DOHH2 (cell line): Measurements from ENCODE around the gene CLN5.

Experiments
- H3F3A ChIP-seq: fragments of 200-600 bp; sonication (generic), shearing (Covaris generic); 2 replicates; pipeline ENCODE4 v1.6.0; 2016; ENCODE audit warnings: antibody characterized with exemption, mild to moderate bottlenecking; ENCODE audit not compliant: control insufficient read depth, insufficient read depth
- H3K27ac ChIP-seq: fragments of 200-600 bp; sonication (generic); 2 replicates; pipeline ENCODE4 v1.5.1; 2014; ENCODE audit warnings: low read depth, mild to moderate bottlenecking, low read length, moderate library complexity
- H3K27me3 ChIP-seq: fragments of 200-600 bp; sonication (generic); 2 replicates; pipeline ENCODE4 v1.6.1; 2014; ENCODE audit warnings: mild to moderate bottlenecking, low read length, mixed read lengths; ENCODE audit not compliant: control insufficient read depth
- H3K36me3 ChIP-seq: fragments of 200-600 bp; sonication (generic); 2 replicates; pipeline ENCODE4 v1.6.1; 2014; ENCODE audit warnings: mild to moderate bottlenecking, low read length, moderate library complexity, mixed read lengths; ENCODE audit not compliant: control insufficient read depth
- H3K4me1 ChIP-seq: fragments of 200-600 bp; sonication (generic); 2 replicates; pipeline ENCODE4 v1.6.1; 2014; ENCODE audit warnings: mild to moderate bottlenecking, low read length, mixed read lengths; ENCODE audit not compliant: control insufficient read depth
- H3K4me2 ChIP-seq: fragments of 200-600 bp; sonication (generic); 2 replicates; pipeline ENCODE4 v1.6.0; 2014; ENCODE audit warnings: mild to moderate bottlenecking, low read length, moderate library complexity
- H3K4me3 ChIP-seq: fragments of 200-600 bp; sonication (generic); 2 replicates; pipeline ENCODE4 v1.5.1; 2014; ENCODE audit warnings: mild to moderate bottlenecking, low read length, mixed read lengths
- H3K79me2 ChIP-seq: fragments of 200-600 bp; sonication (generic); 2 replicates; pipeline ENCODE4 v1.6.1; 2014; ENCODE audit warnings: mild to moderate bottlenecking, low read length, mixed read lengths; ENCODE audit not compliant: control insufficient read depth
- H3K9me2 ChIP-seq: fragments of 200-600 bp; sonication (generic); replicated peaks from 2 replicates; pipeline ENCODE4 v1.6.1; 2014; ENCODE audit warnings: mild to moderate bottlenecking, low read length, mixed read lengths; ENCODE audit not compliant: control insufficient read depth
- H3K9me3 ChIP-seq: fragments of 200-600 bp; sonication (generic); 2 replicates; pipeline ENCODE4 v1.6.1; 2014; ENCODE audit warnings: antibody characterized with exemption, low read length, mixed read lengths; ENCODE audit not compliant: control insufficient read depth, insufficient read depth
- H4K20me1 ChIP-seq: fragments of 200-600 bp; sonication (generic); 2 replicates; pipeline ENCODE4 v1.6.0; 2014; ENCODE audit warnings: low read depth, mild to moderate bottlenecking, antibody characterized with exemption, low read length, moderate library complexity; ENCODE audit not compliant: control insufficient read depth, insufficient read depth
- CTCF ChIP-seq: fragments of 200-600 bp; sonication (generic); IDR thresholded peaks from one replicate; pipeline ENCODE4 v1.5.1; 2014; ENCODE audit warnings: antibody characterized with exemption, mild to moderate bottlenecking, low read depth, low read length; ENCODE audit not compliant: poor library complexity, severe bottlenecking
- EZH2phosphoT487 ChIP-seq: fragments of 200-600 bp; sonication (generic); IDR thresholded peaks from 2 replicates; pipeline ENCODE4 v1.6.1; 2017; ENCODE audit warnings: borderline replicate concordance, mild to moderate bottlenecking, antibody characterized with exemption, low read length, moderate library complexity, mixed read lengths

Gene CLN5

GRCh38 chr13:76953968-76954367 lies 37.9 kb upstream of the CLN5 start:
- H3F3A ChIP-seq: no peaks in the 10 kb centered on the region
- no peaks in the 10 kb centered on the region for H3K27me3 ChIP-seq
- no peaks in the 10 kb centered on the region for H4K20me1 ChIP-seq
- no peaks in the 10 kb centered on the region for H3K36me3 ChIP-seq
- no peak for TF ChIP-seq EZH2phosphoT487
- TF ChIP-seq CTCF: no peak
- no peaks in the 10 kb centered on the region for H3K4me1 ChIP-seq
- H3K4me3 ChIP-seq: no peak overlapping the region
- no peak overlapping the region for H3K4me2 ChIP-seq
- H3K9me2 ChIP-seq: no peaks in the 10 kb centered on the region
- H3K27ac ChIP-seq: no peak overlapping the region
- no peaks in the 10 kb centered on the region for H3K79me2 ChIP-seq
- peaks cover 7% of the 10 kb centered on the region; the same call in 1 of the 2 replicates for H3K9me3 ChIP-seq

GRCh38 chr13:76954538-76954937 lies 37.3 kb upstream of the CLN5 start:
- Histone ChIP-seq H3K36me3 (no peaks in the 10 kb centered on the region), H3K4me1 (no peaks in the 10 kb centered on the region), H4K20me1 (no peaks in the 10 kb centered on the region), H3K9me3 (peaks cover 12% of the 10 kb centered on the region), H3F3A (no peaks in the 10 kb centered on the region), H3K4me3 (no peak overlapping the region), H3K79me2 (no peaks in the 10 kb centered on the region), H3K27ac (no peak overlapping the region), H3K27me3 (no peaks in the 10 kb centered on the region), H3K9me2 (no peaks in the 10 kb centered on the region), H3K4me2 (no peak overlapping the region)
- no peak for TF ChIP-seq EZH2phosphoT487

- Histone ChIP-seq H3F3A (no peaks in the 10 kb centered on the region), H3K27me3 (no peaks in the 10 kb centered on the region)
- TF ChIP-seq EZH2phosphoT487 (no peak), CTCF (no peak)
Measured at GRCh38 chr13:76955193-76955592, 36.7 kb upstream of the CLN5 start.

GRCh38 chr13:76955661-76956060 lies 36.2 kb upstream of the CLN5 start:
- H3K9me3 ChIP-seq: peaks cover 23% of the 10 kb centered on the region
- no peak for TF ChIP-seq EZH2phosphoT487
- TF ChIP-seq CTCF: no peak
- no peaks in the 10 kb centered on the region for H3F3A ChIP-seq
- no peak overlapping the region for H3K4me3 ChIP-seq
- no peaks in the 10 kb centered on the region for H3K79me2 ChIP-seq
- no peaks in the 10 kb centered on the region for H3K36me3 ChIP-seq
- no peak overlapping the region for H3K27ac ChIP-seq
- no peaks in the 10 kb centered on the region for H3K9me2 ChIP-seq
- no peaks in the 10 kb centered on the region for H3K27me3 ChIP-seq
- H3K4me2 ChIP-seq: no peak overlapping the region
- H3K4me1 ChIP-seq: no peaks in the 10 kb centered on the region
- H4K20me1 ChIP-seq: no peaks in the 10 kb centered on the region

More at GRCh38 chr13:76955193-76955592, 36.7 kb upstream of the CLN5 start:
- Histone ChIP-seq H3K4me2 (no peak overlapping the region), H3K4me1 (no peaks in the 10 kb centered on the region), H3K79me2 (no peaks in the 10 kb centered on the region), H3K27ac (no peak overlapping the region), H3K9me2 (no peaks in the 10 kb centered on the region), H3K36me3 (no peaks in the 10 kb centered on the region), H4K20me1 (no peaks in the 10 kb centered on the region), H3K4me3 (no peak overlapping the region), H3K9me3 (peaks cover 18% of the 10 kb centered on the region)
